ENCODE results near the gene TMEM120A. TPM values are rescaled to one million over a fixed set of nuclear protein-coding genes. Genes with fewer than 3 reads are reported as not detected.
"Not testable (repeated sequence)": the region's sequence is repeated elsewhere in the genome, so short reads cannot be mapped to it uniquely, and the experiment has no call there.

TMEM120A gene
- total and polyA plus RNA-seq, 4 experiments from 2014 or later, result 24.1 to 38.1 (median 29.3) TPM

DNA sequence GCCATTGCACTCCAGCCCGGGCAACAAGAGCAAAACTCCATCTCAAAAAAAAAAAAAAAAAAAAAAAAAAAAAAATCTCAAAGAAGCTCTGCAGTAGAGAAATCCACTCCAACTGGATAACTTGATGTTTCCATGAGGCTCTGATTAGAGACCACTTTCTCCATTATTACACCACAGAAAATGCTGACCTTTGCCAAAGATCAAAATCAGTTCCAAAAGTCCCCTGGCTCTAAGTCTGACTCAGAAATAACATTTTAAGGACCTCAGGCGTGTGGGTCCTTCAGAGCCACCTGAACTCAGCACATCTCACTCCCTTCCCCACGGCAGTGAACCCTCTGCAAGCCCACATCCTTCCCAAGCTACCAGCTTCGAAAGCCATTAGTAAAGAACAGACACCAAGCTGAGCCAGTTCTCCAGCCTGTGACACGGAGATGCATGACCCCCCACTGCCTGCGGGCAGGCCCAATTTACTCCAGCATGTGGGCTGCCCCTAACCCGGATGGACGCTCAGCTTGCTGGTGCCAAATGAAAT is 13.8 kb upstream of the TMEM120A start:
- no peaks in the 10 kb centered on the region for H3K27me3 ChIP-seq (ENCODE audit: insufficient read depth, low read length)
- no peaks in the 10 kb centered on the region for H3K27me3 Mint-ChIP-seq

DNA sequence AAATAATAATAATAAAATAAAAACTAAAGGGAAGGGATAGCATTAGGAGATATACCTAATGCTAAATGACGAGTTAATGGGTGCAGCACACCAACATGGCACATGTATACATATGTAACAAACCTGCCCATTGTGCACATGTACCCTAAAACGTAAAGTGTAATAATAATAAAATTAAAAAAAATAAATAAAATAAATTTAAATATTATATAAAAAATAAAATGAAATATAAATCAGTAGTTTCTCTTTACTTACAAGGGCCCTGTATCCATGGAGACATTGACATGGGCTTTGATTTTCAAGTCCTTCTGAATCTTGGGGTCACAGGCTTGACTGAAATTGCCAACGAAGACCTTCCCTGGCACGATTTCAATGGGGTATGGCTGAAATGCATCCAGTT is 10.6 kb upstream of the TMEM120A start:
- Mint-ChIP-seq H3K36me3 (peaks cover 11 to 12% of the 10 kb centered on the region in 2 donors), H3K4me1 (peaks cover 16 to 20% (median 19%) of the 10 kb centered on the region in 4 donors)
- H3K4me3 Mint-ChIP-seq; H3K27me3 Mint-ChIP-seq; DNase-seq; H3K9me3 ChIP-seq (ENCODE audit: control insufficient read depth in 1 of 2, low read length in 2 of 2); H3K27ac Mint-ChIP-seq; intact Hi-C loops (cut with micrococcal nuclease); H3K4me3 ChIP-seq (ENCODE audit: low read length in 2 of 2); CTCF ChIA-PET (ENCODE audit: partially characterized antibody); POLR2A ChIA-PET (ENCODE audit: partially characterized antibody); H3K27me3 ChIP-seq (ENCODE audit: insufficient read depth, low read length); H3K27ac ChIP-seq (ENCODE audit: low read depth, low read length); H3K9me3 Mint-ChIP-seq: not testable (repeated sequence)
- peaks cover 20% of the 10 kb centered on the region for H3K4me1 ChIP-seq (ENCODE audit: insufficient read depth, low read length)
- H3K36me3 ChIP-seq (ENCODE audit: insufficient read depth, low read length), result peaks cover 13% of the 10 kb centered on the region

More for the DNA sequence above, 13.8 kb upstream of the TMEM120A start:
- Histone ChIP-seq H3K4me3 (ENCODE audit: low read length in 2 of 2) (no peak overlapping the region), H3K36me3 (ENCODE audit: insufficient read depth, low read length) (peaks cover 9% of the 10 kb centered on the region), H3K9me3 (ENCODE audit: control insufficient read depth in 1 of 2, low read length in 2 of 2) (no peaks in the 10 kb centered on the region), H3K4me1 (ENCODE audit: insufficient read depth, low read length) (peaks cover 29% of the 10 kb centered on the region), H3K27ac (ENCODE audit: low read depth, low read length) (no peak overlapping the region)
- ChIA-PET CTCF (ENCODE audit: partially characterized antibody) (interaction anchor here (1.1 to 3.9 kb wide), 2 partner anchors 9 to 12 kb away, joined by 3 to 25 read pairs; no protein-coding TSS in a partner anchor), POLR2A (ENCODE audit: partially characterized antibody) (interaction anchor here (0.6 to 3.4 kb wide), 9 partner anchors 11 to 280 kb away, joined by 3 to 26 read pairs (median 4); partner anchors contain the start of genes MDH2, POR and STYXL1)
- Mint-ChIP-seq H3K36me3 (peaks cover 7 to 24% of the 10 kb centered on the region in 2 donors), H3K9me3 (peaks cover 0 to 1% (median 0%) of the 10 kb centered on the region in 8 donors), H3K27ac (peak overlapping the region; percentile 61 to 91 (median 84)), H3K4me3 (peak overlapping the region in 5 of 8 donors; percentile 49 to 91 (median 77)), H3K4me1 (peaks cover 24 to 35% (median 30%) of the 10 kb centered on the region in 4 donors)
- intact Hi-C loops (cut with micrococcal nuclease), result no loop called here
- DNase-seq, result peak; percentile 17 to 56 (median 20)

DNA sequence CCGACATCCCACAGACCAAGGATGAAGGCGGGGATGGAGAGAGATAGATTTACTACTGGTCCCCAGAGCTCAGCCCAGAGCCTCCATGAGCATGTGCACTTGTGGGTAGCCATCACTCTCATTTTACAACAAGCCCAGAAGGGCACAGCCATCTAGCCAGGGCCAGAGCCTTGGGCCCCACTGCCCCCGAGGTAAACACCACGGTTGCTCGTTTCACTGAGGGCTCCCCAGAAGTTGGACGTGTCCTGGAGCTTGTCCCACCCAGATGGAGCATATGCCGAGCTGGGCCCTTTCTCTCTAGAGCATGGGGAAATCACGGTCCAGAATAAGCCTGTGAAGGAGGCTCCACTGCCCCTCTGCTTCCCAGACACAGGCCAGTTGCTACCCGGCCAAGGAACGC is 9.0 kb upstream of the TMEM120A start:
- no peak overlapping the region for H3K27ac Mint-ChIP-seq
- DNase-seq, result no peak
- Histone ChIP-seq H3K4me3 (ENCODE audit: low read length in 2 of 2) (no peak overlapping the region), H3K27ac (ENCODE audit: low read depth, low read length) (no peak overlapping the region), H3K36me3 (ENCODE audit: insufficient read depth, low read length) (peaks cover 13% of the 10 kb centered on the region), H3K27me3 (ENCODE audit: insufficient read depth, low read length) (no peaks in the 10 kb centered on the region), H3K4me1 (ENCODE audit: insufficient read depth, low read length) (peaks cover 3% of the 10 kb centered on the region), H3K9me3 (ENCODE audit: control insufficient read depth in 1 of 2, low read length in 2 of 2) (no peaks in the 10 kb centered on the region)
- ChIA-PET CTCF (ENCODE audit: partially characterized antibody) (interaction anchor here (0.5 to 2.0 kb wide), 3 partner anchors 17 to 64 kb away, joined by 3 to 9 read pairs (median 3); no protein-coding TSS in a partner anchor), POLR2A (ENCODE audit: partially characterized antibody) (no interaction called here)
- peaks cover 11 to 12% of the 10 kb centered on the region in 2 donors for H3K36me3 Mint-ChIP-seq
- no peaks in the 10 kb centered on the region for H3K27me3 Mint-ChIP-seq
- H3K4me1 Mint-ChIP-seq, result peaks cover 4 to 7% (median 6%) of the 10 kb centered on the region in 4 donors
- no peak overlapping the region for H3K4me3 Mint-ChIP-seq
- intact Hi-C loops (cut with micrococcal nuclease), result no loop called here
- H3K9me3 Mint-ChIP-seq, result no peaks in the 10 kb centered on the region

DNA sequence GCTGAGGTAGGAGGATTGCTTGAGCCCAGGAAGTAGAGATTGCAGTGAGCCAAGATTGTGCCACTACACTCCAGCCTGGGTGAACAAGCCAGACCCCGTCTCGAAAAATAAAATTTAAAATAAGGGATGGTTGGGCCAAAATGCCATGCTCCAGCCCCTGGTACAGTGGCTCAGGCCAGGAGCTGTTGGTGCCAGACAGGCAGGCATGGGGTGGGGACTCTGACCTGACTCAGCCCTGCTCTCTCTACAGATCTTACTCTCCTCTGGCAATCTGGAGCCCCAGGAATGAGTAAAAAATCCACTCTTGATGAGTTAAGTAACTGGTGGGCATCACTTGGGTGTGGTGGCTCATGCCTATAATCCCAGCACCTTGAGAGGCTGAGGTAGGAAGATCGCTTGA is 8.4 kb upstream of the TMEM120A start:
- Histone ChIP-seq H3K4me3 (ENCODE audit: low read length in 2 of 2) (no peak overlapping the region), H3K4me1 (ENCODE audit: insufficient read depth, low read length) (no peaks in the 10 kb centered on the region), H3K27me3 (ENCODE audit: insufficient read depth, low read length) (no peaks in the 10 kb centered on the region), H3K27ac (ENCODE audit: low read depth, low read length) (no peak overlapping the region), H3K9me3 (ENCODE audit: control insufficient read depth in 1 of 2, low read length in 2 of 2) (no peaks in the 10 kb centered on the region), H3K36me3 (ENCODE audit: insufficient read depth, low read length) (peaks cover 13% of the 10 kb centered on the region)
- peaks cover 11 to 12% of the 10 kb centered on the region in 2 donors for H3K36me3 Mint-ChIP-seq
- peaks cover 0 to 6% (median 2%) of the 10 kb centered on the region in 4 donors for H3K4me1 Mint-ChIP-seq
- H3K27me3 Mint-ChIP-seq, result no peaks in the 10 kb centered on the region
- H3K4me3 Mint-ChIP-seq, result no peak overlapping the region
- H3K27ac Mint-ChIP-seq, result peak overlapping the region in 1 of 7 donors; percentile 50
- ChIA-PET CTCF (ENCODE audit: partially characterized antibody) (interaction anchor here (0.5 to 2.0 kb wide), 2 partner anchors 18 to 63 kb away, joined by 3 to 9 read pairs; no protein-coding TSS in a partner anchor), POLR2A (ENCODE audit: partially characterized antibody) (no interaction called here)
- no peaks in the 10 kb centered on the region for H3K9me3 Mint-ChIP-seq
- intact Hi-C loops (cut with micrococcal nuclease), result no loop called here
- DNase-seq, result no peak

DNA sequence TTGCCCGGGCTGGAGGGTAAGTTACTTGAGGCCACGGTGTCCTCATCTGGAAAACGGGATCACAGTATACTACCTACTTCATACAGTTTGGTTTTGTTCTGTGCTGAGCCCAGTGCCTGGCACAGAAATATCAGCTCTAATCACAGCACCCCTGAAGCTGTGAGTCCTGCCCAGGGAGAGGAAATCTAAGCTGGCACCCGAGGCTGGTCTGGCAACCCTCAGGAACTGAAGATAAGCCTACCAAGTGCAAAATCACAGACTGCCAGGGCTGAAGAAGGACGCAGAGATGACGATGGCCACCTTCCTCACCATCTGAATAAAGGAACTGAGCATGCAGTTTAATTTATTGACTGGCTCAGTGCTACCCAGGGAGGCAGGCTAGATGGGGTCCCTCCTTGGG is 7.7 kb upstream of the TMEM120A start:
- no peak overlapping the region for H3K4me3 Mint-ChIP-seq
- peak overlapping the region in 2 of 7 donors; percentile 23 to 43 for H3K27ac Mint-ChIP-seq
- H3K9me3 ChIP-seq (ENCODE audit: control insufficient read depth in 1 of 2, low read length in 2 of 2), result no peaks in the 10 kb centered on the region
- peaks cover 13% of the 10 kb centered on the region for H3K36me3 ChIP-seq (ENCODE audit: insufficient read depth, low read length)
- no peak overlapping the region for H3K27ac ChIP-seq (ENCODE audit: low read depth, low read length)
- H3K4me1 Mint-ChIP-seq, result peaks cover 7 to 13% (median 7%) of the 10 kb centered on the region in 4 donors
- CTCF ChIA-PET (ENCODE audit: partially characterized antibody), result interaction anchor here (2.0 kb wide), 1 partner anchor 18 kb away, joined by 9 read pairs; no protein-coding TSS in a partner anchor
- H3K4me1 ChIP-seq (ENCODE audit: insufficient read depth, low read length), result peaks cover 5% of the 10 kb centered on the region
- H3K27me3 ChIP-seq (ENCODE audit: insufficient read depth, low read length), result no peaks in the 10 kb centered on the region
- POLR2A ChIA-PET (ENCODE audit: partially characterized antibody), result no interaction called here
- no peak for DNase-seq
- no peak overlapping the region for H3K4me3 ChIP-seq (ENCODE audit: low read length in 2 of 2)
- H3K27me3 Mint-ChIP-seq, result no peaks in the 10 kb centered on the region
- H3K36me3 Mint-ChIP-seq, result peaks cover 11 to 12% of the 10 kb centered on the region in 2 donors
- intact Hi-C loops (cut with micrococcal nuclease), result no loop called here
- H3K9me3 Mint-ChIP-seq, result no peaks in the 10 kb centered on the region

DNA sequence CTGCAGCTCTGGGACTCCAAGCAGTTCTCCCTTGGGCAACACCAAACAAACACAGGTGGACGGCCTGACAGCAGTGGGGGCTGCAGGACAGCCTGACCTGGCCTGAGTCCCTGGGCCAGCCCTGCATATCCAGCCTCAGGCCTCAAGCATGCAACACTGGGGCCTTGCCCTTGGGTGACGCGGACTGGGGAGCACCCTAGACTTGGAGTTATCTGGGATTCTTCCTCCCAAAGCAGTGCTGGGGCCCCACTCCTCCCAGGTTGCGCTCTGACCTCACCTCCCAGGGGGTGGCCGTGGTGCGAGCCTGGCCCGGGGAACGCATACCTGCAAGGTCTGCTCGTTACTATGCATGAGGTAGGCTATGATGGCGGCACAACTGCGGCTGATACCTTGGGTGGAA is 6.2 kb upstream of the TMEM120A start:
- H3K27ac ChIP-seq (ENCODE audit: low read depth, low read length), result no peak overlapping the region
- Mint-ChIP-seq H3K4me1 (peaks cover 11 to 22% (median 17%) of the 10 kb centered on the region in 4 donors), H3K27ac (no peak overlapping the region), H3K4me3 (no peak overlapping the region), H3K36me3 (peaks cover 11 to 12% of the 10 kb centered on the region in 2 donors), H3K9me3 (no peaks in the 10 kb centered on the region), H3K27me3 (no peaks in the 10 kb centered on the region)
- intact Hi-C loops (cut with micrococcal nuclease), result no loop called here
- no peaks in the 10 kb centered on the region for H3K27me3 ChIP-seq (ENCODE audit: insufficient read depth, low read length)
- H3K36me3 ChIP-seq (ENCODE audit: insufficient read depth, low read length), result peaks cover 13% of the 10 kb centered on the region
- ChIA-PET CTCF (ENCODE audit: partially characterized antibody) (no interaction called here), POLR2A (ENCODE audit: partially characterized antibody) (no interaction called here)
- DNase-seq, result no peak
- H3K4me1 ChIP-seq (ENCODE audit: insufficient read depth, low read length), result peaks cover 13% of the 10 kb centered on the region
- H3K4me3 ChIP-seq (ENCODE audit: low read length in 2 of 2), result no peak overlapping the region
- no peaks in the 10 kb centered on the region for H3K9me3 ChIP-seq (ENCODE audit: control insufficient read depth in 1 of 2, low read length in 2 of 2)

DNA sequence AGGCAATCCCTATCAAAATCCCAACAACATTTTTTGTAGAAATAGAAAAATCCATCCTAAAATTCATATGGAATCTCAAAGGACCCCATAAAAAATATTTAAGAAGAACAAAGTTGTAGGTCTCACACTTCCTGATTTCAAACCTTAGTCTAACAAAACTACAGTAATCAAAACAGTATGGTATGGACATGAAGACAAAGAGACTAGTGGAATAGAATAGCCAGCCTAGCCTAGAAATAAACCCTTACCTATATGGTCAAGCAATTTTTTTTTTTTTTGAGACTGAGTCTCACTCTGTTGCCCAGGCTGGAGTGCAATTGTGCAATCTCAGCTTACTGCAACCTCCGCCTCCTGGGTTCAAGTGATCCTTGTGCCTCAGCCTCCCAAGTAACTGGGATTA is 3.6 kb upstream of the TMEM120A start:
- peak overlapping the region in 1 of 7 donors; percentile 7 for H3K27ac Mint-ChIP-seq
- intact Hi-C loops (cut with micrococcal nuclease), result no loop called here
- Histone ChIP-seq H3K4me1 (ENCODE audit: insufficient read depth, low read length) (peaks cover 24% of the 10 kb centered on the region), H3K27ac (ENCODE audit: low read depth, low read length) (no peak overlapping the region), H3K4me3 (ENCODE audit: low read length in 2 of 2) (no peak overlapping the region), H3K27me3 (ENCODE audit: insufficient read depth, low read length) (no peaks in the 10 kb centered on the region), H3K9me3 (ENCODE audit: control insufficient read depth in 1 of 2, low read length in 2 of 2) (no peaks in the 10 kb centered on the region), H3K36me3 (ENCODE audit: insufficient read depth, low read length) (peaks cover 2% of the 10 kb centered on the region)
- no peaks in the 10 kb centered on the region for H3K27me3 Mint-ChIP-seq
- CTCF ChIA-PET (ENCODE audit: partially characterized antibody), result interaction anchor here (1.1 kb wide), 1 partner anchor 107 kb away, joined by 4 read pairs; no protein-coding TSS in a partner anchor
- H3K9me3 Mint-ChIP-seq, result peaks cover 0 to 2% (median 0%) of the 10 kb centered on the region in 8 donors
- POLR2A ChIA-PET (ENCODE audit: partially characterized antibody), result no interaction called here
- DNase-seq, result no peak
- peaks cover 14 to 29% (median 19%) of the 10 kb centered on the region in 4 donors for H3K4me1 Mint-ChIP-seq
- H3K36me3 Mint-ChIP-seq, result peaks cover 2 to 4% of the 10 kb centered on the region in 2 donors
- H3K4me3 Mint-ChIP-seq, result no peak overlapping the region

Data from CD4-positive, alpha-beta memory T cell (primary cell).